GM12801 (cell line): Measurements from ENCODE around the gene HNRNPC.

Experiments
- CTCF ChIP-seq: IDR thresholded peaks from one replicate; pipeline ENCODE4 v1.5.1; 2011; ENCODE audit warnings: control low read depth; ENCODE audit not compliant: insufficient read length; ENCODE audit errors: extremely low read depth

HNRNPC gene

GRCh38 chr14:21231020-21231652 is 38.1 kb downstream of the HNRNPC start:
- no peak for TF ChIP-seq CTCF

GRCh38 chr14:21229821-21230220 is 39.4 kb downstream of the HNRNPC start:
- TF ChIP-seq CTCF, result no peak

- no peak for TF ChIP-seq CTCF
Measured at GRCh38 chr14:21227981-21228380, 41.3 kb downstream of the HNRNPC start.

GRCh38 chr14:21227150-21227549 is 42.1 kb downstream of the HNRNPC start:
- TF ChIP-seq CTCF, result no peak

GRCh38 chr14:21226467-21226866 is 42.8 kb downstream of the HNRNPC start:
- TF ChIP-seq CTCF, result no peak

GRCh38 chr14:21220874-21221477 is 48.3 kb downstream of the HNRNPC start:
- TF ChIP-seq CTCF, result no peak

- no peak for TF ChIP-seq CTCF
Measured at GRCh38 chr14:21219561-21220111, 49.6 kb downstream of the HNRNPC start.
